Kidney (tissue), 14 donors: ENCODE results near the gene CAMK2B. TPM values are rescaled to one million over a fixed set of nuclear protein-coding genes. Genes with fewer than 3 reads are reported as not detected.

ENCODE experiments used
- DNase-seq, 5 donors: peaks; one replicate each; pipeline ENCODE4 v3.0.0-alpha.2; 2013 to 2020
- FAIRE-seq: peaks from 2 replicates; lab custom pipeline; 2012; peaks lifted over from hg19 to GRCh38; lab: Jason Lieb, UNC
- H3K27ac ChIP-seq, 2 donors: one replicate each; pipeline ENCODE4 v1.7.0; 2013; ENCODE audit warnings: low read depth in 2 of 2, low read length in 2 of 2, inconsistent platforms in 1 of 2
- H3K27me3 ChIP-seq: one replicate; pipeline ENCODE4 v1.7.1; 2013; ENCODE audit warnings: low read length, inconsistent platforms; ENCODE audit not compliant: control insufficient read depth, insufficient read depth
- H3K36me3 ChIP-seq, 3 donors: one replicate each; pipeline versions ENCODE4 v1.7.0 to v1.7.1; 2013; ENCODE audit warnings: low read length in 3 of 3, control low read depth in 1 of 3, inconsistent platforms in 1 of 3; ENCODE audit not compliant: insufficient read depth in 3 of 3, control insufficient read depth in 2 of 3
- H3K4me1 ChIP-seq, 3 donors: one replicate each; pipeline versions ENCODE4 v1.7.0 to v1.7.1; 2013; ENCODE audit warnings: low read length in 3 of 3, inconsistent platforms in 1 of 3, low read depth in 1 of 3; ENCODE audit not compliant: control insufficient read depth in 2 of 3, insufficient read depth in 2 of 3
- H3K4me3 ChIP-seq, 3 donors: one replicate each; pipeline versions ENCODE4 v1.7.0 to v1.8.1; 2013; ENCODE audit warnings: low read length in 3 of 3, control low read depth in 1 of 3, inconsistent platforms in 1 of 3
- H3K9ac ChIP-seq, 3 donors: one replicate each; pipeline versions ENCODE4 v1.7.0 to v1.7.1; 2013; ENCODE audit warnings: low read length in 3 of 3, control low read depth in 1 of 3, inconsistent platforms in 1 of 3
- H3K9me3 ChIP-seq, 3 donors: one replicate each; pipeline versions ENCODE4 v1.7.0 to v1.7.1; 2013; ENCODE audit warnings: low read length in 3 of 3, control low read depth in 1 of 3, inconsistent platforms in 1 of 3; ENCODE audit not compliant: control insufficient read depth in 2 of 3, insufficient read depth in 1 of 3
- CTCF ChIP-seq: IDR thresholded peaks from 3 replicates; pipeline ENCODE4 v1.5.1; 2012; ENCODE audit warnings: mild to moderate bottlenecking, moderate library complexity, borderline replicate concordance; ENCODE audit not compliant: insufficient read depth; ENCODE audit errors: extremely low read depth
- intact Hi-C: fragments of 100-400 bp; cut with DNase I; formaldehyde crosslinking; loops from one replicate; pipeline ENCODE4 v1.11.1; 2022
- polyA plus RNA-seq: library from polyadenylated mRNA; stranded (reverse); fragments of 350-450 nt; fragmentation: Illumina TruSeq; extraction: RNeasy Lipid Tissue Mini Kit (QIAGEN cat#74804); gene quantifications from one replicate; pipeline ENCODE4 v1.2.3, GENCODE V29; 2014; ENCODE audit warnings: low read depth, low replicate concordance; ENCODE audit not compliant: insufficient read depth
- total RNA-seq: library from RNA; stranded (reverse); fragmentation: NEBNext Ultra II Directional; extraction: Animal tissue kit (Norgen Biotek cat#: 25700); gene quantifications from one replicate; pipeline ENCODE4 v1.2.1, GENCODE V29; 2021
- donor health status: control.
- donor health status: control.
- donor health status: control.
- donor health status: control.
- donor health status: control.
- donor health status: DM: yes; HTN: yes; CAD: no.
- donor health status: Normal renal cell carcinoma (clear cell type).

Gene CAMK2B
- total and polyA plus RNA-seq, 2 donors from 2014 or later: 1.1 to 3.2 TPM

GRCh38 chr7:44286182-44286617 is 39.2 kb downstream of the CAMK2B start:
- no peak overlapping the region for H3K9ac ChIP-seq
- no peak overlapping the region for H3K27ac ChIP-seq
- no peaks in the 10 kb centered on the region for H3K27me3 ChIP-seq
- no peaks in the 10 kb centered on the region for H3K36me3 ChIP-seq
- no peak overlapping the region for H3K4me3 ChIP-seq
- TF ChIP-seq CTCF: no peak
- intact Hi-C loops: no loop called here
- DNase-seq (peak in 2 of 5 donors; percentile 4 to 38), FAIRE-seq (no peak)
- H3K9me3 ChIP-seq: no peaks in the 10 kb centered on the region
- H3K4me1 ChIP-seq: no peaks in the 10 kb centered on the region

GRCh38 chr7:44285561-44285960 is 39.8 kb downstream of the CAMK2B start:
- no peaks in the 10 kb centered on the region for H3K4me1 ChIP-seq
- no peaks in the 10 kb centered on the region for H3K9me3 ChIP-seq
- DNase-seq (peak in 3 of 5 donors; percentile 10 to 44 (median 14)), FAIRE-seq (no peak)
- H3K36me3 ChIP-seq: no peaks in the 10 kb centered on the region
- no peak overlapping the region for H3K27ac ChIP-seq
- intact Hi-C loops: no loop called here
- no peak for TF ChIP-seq CTCF
- H3K27me3 ChIP-seq: no peaks in the 10 kb centered on the region
- no peak overlapping the region for H3K4me3 ChIP-seq
- H3K9ac ChIP-seq: no peak overlapping the region

- intact Hi-C loops: no loop called here
- Histone ChIP-seq H3K4me3 (no peak overlapping the region), H3K36me3 (no peaks in the 10 kb centered on the region), H3K27ac (no peak overlapping the region), H3K9ac (no peak overlapping the region), H3K27me3 (no peaks in the 10 kb centered on the region), H3K4me1 (no peaks in the 10 kb centered on the region), H3K9me3 (no peaks in the 10 kb centered on the region)
- no peak for TF ChIP-seq CTCF
- FAIRE-seq (no peak), DNase-seq (peak in 3 of 5 donors; percentile 8 to 59 (median 51))
Measured at GRCh38 chr7:44284881-44285541, 40.4 kb downstream of the CAMK2B start.
